ENCODE measurements around the gene NUTF2. TPM values are rescaled to one million over a fixed set of nuclear protein-coding genes. Genes with fewer than 3 reads are reported as not detected.
A peak's percentile ranks its signal among the peaks of the same experiment; 100 is the strongest.
"Not testable (repeated sequence)": the region's sequence is repeated elsewhere in the genome, so short reads cannot be mapped to it uniquely, and the experiment has no call there.

NUTF2 gene
- polyA plus RNA-seq, 6 donors from 2014 or later = 126 to 148 (median 131) TPM

DNA sequence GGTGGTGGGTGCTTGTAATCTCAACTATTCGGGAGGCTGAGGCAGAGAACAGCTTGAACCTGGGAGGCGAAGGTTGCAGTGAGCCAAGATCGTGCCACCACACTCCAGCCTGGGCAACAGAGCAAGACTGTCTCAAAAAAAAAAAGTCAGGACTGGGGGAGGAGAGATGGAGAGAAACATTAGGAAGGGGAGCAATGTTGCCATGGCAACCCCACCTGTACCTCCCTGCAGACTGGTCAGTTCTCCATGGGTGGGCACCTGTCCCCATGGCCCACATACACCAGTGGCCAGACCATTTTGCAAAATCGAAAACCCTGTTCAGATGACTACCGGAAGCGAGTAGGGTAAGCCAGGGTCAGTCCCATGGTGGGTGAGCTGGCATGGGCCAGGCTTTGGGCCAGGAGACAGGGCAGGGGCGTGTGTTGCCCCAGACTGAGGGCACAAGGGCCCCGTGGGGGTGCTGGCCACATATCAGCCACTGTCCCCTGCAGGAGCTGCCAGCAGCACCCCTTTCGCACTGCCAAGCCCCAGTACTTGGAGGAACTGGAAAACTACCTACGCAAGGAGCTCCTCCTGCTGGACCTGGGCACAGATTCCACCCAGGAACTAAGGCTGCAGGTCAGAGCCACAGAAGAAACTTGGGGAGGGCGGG lies 26.0 kb upstream of the NUTF2 start:
- DNase-seq (no peak), ATAC-seq (ENCODE audit: low read depth in 2 of 2) (no peak)
- Mint-ChIP-seq H3K4me3 (no peak overlapping the region), H3K27me3 (no peaks in the 10 kb centered on the region), H3K27ac (no peak overlapping the region), H3K9me3 (no peaks in the 10 kb centered on the region), H3K36me3 (no peaks in the 10 kb centered on the region), H3K4me1 (peaks cover 3 to 9% (median 7%) of the 10 kb centered on the region in 3 donors)

DNA sequence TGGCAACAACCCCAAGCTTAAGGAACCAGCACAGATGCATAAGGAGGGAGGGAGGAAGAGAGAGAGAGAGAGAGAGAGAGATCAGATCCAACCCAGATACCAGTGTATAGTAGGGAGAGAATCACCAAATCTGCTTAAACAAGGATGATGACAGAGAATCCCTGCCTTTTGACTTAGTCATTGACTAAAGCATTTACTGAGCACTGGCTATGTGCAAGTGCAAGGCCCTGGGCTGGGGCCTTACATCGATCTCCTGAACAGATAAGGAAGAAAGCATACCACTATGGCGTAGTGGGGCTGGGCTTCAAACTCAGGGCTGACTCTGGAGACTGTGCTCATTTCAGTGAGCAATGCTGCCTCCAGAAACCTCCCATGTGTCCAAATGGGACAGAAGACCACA lies 24.2 kb upstream of the NUTF2 start:
- Mint-ChIP-seq H3K4me3 (no peak overlapping the region), H3K36me3 (no peaks in the 10 kb centered on the region), H3K4me1 (no peaks in the 10 kb centered on the region), H3K27me3 (no peaks in the 10 kb centered on the region), H3K27ac (no peak overlapping the region), H3K9me3 (no peaks in the 10 kb centered on the region)
- no peak for ATAC-seq (ENCODE audit: low read depth in 2 of 2)
- no peak for DNase-seq

DNA sequence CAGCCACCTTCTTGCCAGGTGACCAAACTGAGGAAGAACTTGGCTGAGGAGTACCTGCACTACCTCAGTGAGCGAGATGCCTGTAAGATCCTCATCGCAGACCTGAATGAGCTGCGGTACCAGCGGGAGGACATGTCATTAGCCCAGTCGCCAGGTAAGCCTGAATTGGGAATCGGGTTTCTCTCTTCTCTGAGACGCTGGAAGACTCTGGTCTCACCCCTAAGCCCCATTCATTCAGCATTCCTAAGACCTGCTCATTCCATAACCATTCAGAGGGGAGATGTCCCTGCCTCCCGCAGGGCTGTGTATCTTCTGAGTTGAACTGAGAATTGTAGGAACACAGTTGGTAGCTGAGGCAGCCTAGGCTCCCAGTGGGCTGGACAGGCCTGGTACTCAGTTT lies 21.6 kb upstream of the NUTF2 start:
- H3K4me3 Mint-ChIP-seq = no peak overlapping the region
- H3K36me3 Mint-ChIP-seq = peaks cover 0 to 7% of the 10 kb centered on the region in 2 donors
- H3K27me3 Mint-ChIP-seq = no peaks in the 10 kb centered on the region
- H3K4me1 Mint-ChIP-seq = peaks cover 0 to 5% (median 3%) of the 10 kb centered on the region in 3 donors
- no peak for DNase-seq
- no peaks in the 10 kb centered on the region for H3K9me3 Mint-ChIP-seq
- H3K27ac Mint-ChIP-seq = peak overlapping the region in 1 of 6 donors; percentile 57
- ATAC-seq (ENCODE audit: low read depth in 2 of 2) = no peak

GRCh38 chr16:67825906-67826305 lies 20.8 kb upstream of the NUTF2 start:
- H3K4me3 Mint-ChIP-seq = no peak overlapping the region
- no peaks in the 10 kb centered on the region for H3K27me3 Mint-ChIP-seq
- no peaks in the 10 kb centered on the region for H3K9me3 Mint-ChIP-seq
- H3K36me3 Mint-ChIP-seq = peaks cover 0 to 8% of the 10 kb centered on the region in 2 donors
- ATAC-seq (ENCODE audit: low read depth in 2 of 2) (no peak), DNase-seq (no peak)
- H3K27ac Mint-ChIP-seq = no peak overlapping the region
- peaks cover 0 to 5% (median 3%) of the 10 kb centered on the region in 3 donors for H3K4me1 Mint-ChIP-seq

DNA sequence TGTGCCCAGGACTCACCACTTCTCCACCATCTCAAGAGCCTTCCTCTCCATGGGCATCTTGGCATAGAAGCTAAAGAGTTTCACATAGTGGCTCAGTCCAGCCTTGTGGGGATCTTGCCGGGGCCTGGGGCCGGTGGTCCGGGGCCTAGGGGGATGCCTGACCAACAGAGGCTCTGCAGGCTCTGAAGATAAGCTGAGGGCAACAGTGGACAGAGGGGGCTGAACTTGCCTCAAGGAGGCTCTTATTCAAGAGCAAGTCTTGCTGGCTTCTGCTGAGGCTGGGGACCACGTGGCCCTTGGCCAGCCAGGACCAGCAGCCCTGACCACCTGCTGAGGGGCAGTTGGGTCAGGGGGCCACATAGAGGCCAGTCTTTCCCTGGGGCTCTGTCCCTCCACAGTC lies 18.1 kb upstream of the NUTF2 start:
- no peaks in the 10 kb centered on the region for H3K27me3 Mint-ChIP-seq

DNA sequence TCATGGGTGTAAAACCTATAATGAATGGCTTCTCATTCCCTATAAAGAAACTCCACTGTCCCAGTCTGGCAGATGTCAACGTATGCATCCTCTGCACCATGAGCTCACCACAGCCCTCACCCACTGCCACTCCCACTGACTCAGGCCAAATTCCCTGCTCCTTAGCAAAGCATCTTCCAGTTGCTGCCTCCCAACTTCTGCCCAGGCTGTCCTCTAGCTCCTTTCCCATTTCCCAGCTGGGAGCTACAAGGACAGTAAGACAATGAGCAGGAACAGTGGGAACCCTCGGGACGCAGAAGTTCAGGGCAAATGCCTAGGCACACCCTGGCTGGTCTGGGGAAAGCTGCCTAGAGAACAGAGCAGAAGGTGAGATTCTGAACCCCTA lies 13.7 kb upstream of the NUTF2 start:
- peaks cover 13 to 24% (median 17%) of the 10 kb centered on the region in 3 donors for H3K4me1 Mint-ChIP-seq
- peaks cover 0 to 8% of the 10 kb centered on the region in 2 donors for H3K36me3 Mint-ChIP-seq
- peak overlapping the region; percentile 93 to 98 (median 95) for H3K4me3 Mint-ChIP-seq
- H3K9me3 Mint-ChIP-seq = no peaks in the 10 kb centered on the region
- DNase-seq (no peak), ATAC-seq (ENCODE audit: low read depth in 2 of 2) (no peak)
- no peaks in the 10 kb centered on the region for H3K27me3 Mint-ChIP-seq
- H3K27ac Mint-ChIP-seq = peak overlapping the region in 1 of 6 donors; percentile 75

More for the DNA sequence above, 18.1 kb upstream of the NUTF2 start:
- Mint-ChIP-seq H3K36me3 (peaks cover 0 to 8% of the 10 kb centered on the region in 2 donors), H3K27ac (no peak overlapping the region), H3K4me3 (no peak overlapping the region), H3K9me3 (no peaks in the 10 kb centered on the region), H3K4me1 (peaks cover 8 to 20% (median 14%) of the 10 kb centered on the region in 3 donors)
- ATAC-seq (ENCODE audit: low read depth in 2 of 2) = no peak
- DNase-seq = no peak

- Mint-ChIP-seq H3K27me3 (no peaks in the 10 kb centered on the region), H3K27ac (peak overlapping the region in 4 of 6 donors; percentile 75 to 89 (median 82)), H3K4me3 (peak overlapping the region; percentile 93 to 98 (median 95)), H3K36me3 (peaks cover 0 to 8% of the 10 kb centered on the region in 2 donors), H3K9me3 (no peaks in the 10 kb centered on the region), H3K4me1 (peaks cover 13 to 24% (median 17%) of the 10 kb centered on the region in 3 donors)
- ATAC-seq (ENCODE audit: low read depth in 2 of 2) = peak; percentile 100
- peak; percentile 87 for DNase-seq
Observed at GRCh38 chr16:67833415-67834241, 13.1 kb upstream of the NUTF2 start.

DNA sequence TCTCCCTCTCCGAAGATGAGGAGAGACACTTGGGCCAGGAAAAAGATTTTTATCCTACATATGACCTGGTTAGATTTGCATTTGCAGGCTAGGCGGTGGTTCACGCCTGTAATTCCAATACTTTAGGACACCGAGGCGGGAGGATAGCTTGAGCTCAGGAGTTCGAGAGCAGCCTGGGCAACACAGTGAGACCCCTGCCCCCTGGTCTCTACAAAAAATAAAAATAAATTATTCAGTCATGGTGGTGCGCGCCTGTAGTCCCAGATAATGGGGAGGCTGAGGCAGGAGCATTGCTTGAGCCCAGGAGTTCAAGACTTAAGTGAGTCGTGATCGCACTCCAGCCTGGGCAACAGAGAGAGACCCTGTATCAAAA lies 12.5 kb upstream of the NUTF2 start:
- no peak for DNase-seq
- Mint-ChIP-seq H3K27ac (peak overlapping the region in 1 of 6 donors; percentile 85), H3K4me1 (peaks cover 13 to 24% (median 17%) of the 10 kb centered on the region in 3 donors), H3K36me3 (peaks cover 0 to 8% of the 10 kb centered on the region in 2 donors), H3K4me3 (peak overlapping the region; percentile 93 to 98 (median 95)), H3K9me3 (no peaks in the 10 kb centered on the region), H3K27me3 (no peaks in the 10 kb centered on the region)
- ATAC-seq (ENCODE audit: low read depth in 2 of 2) = no peak

GRCh38 chr16:67837190-67837589 lies 9.5 kb upstream of the NUTF2 start:
- not testable (repeated sequence) for H3K27ac Mint-ChIP-seq; H3K27me3 Mint-ChIP-seq; H3K4me3 Mint-ChIP-seq; ATAC-seq (ENCODE audit: low read depth in 2 of 2); H3K36me3 Mint-ChIP-seq; H3K9me3 Mint-ChIP-seq; DNase-seq
- peaks cover 20 to 23% (median 21%) of the 10 kb centered on the region in 3 donors for H3K4me1 Mint-ChIP-seq

GRCh38 chr16:67837811-67838210 lies 8.9 kb upstream of the NUTF2 start:
- Mint-ChIP-seq H3K9me3 (no peaks in the 10 kb centered on the region), H3K27ac (no peak overlapping the region), H3K27me3 (no peaks in the 10 kb centered on the region), H3K4me3 (peak overlapping the region in 2 of 8 donors; percentile 45 to 67), H3K4me1 (peaks cover 18 to 21% (median 18%) of the 10 kb centered on the region in 3 donors), H3K36me3 (no peaks in the 10 kb centered on the region)
- DNase-seq (no peak), ATAC-seq (ENCODE audit: low read depth in 2 of 2) (no peak)

DNA sequence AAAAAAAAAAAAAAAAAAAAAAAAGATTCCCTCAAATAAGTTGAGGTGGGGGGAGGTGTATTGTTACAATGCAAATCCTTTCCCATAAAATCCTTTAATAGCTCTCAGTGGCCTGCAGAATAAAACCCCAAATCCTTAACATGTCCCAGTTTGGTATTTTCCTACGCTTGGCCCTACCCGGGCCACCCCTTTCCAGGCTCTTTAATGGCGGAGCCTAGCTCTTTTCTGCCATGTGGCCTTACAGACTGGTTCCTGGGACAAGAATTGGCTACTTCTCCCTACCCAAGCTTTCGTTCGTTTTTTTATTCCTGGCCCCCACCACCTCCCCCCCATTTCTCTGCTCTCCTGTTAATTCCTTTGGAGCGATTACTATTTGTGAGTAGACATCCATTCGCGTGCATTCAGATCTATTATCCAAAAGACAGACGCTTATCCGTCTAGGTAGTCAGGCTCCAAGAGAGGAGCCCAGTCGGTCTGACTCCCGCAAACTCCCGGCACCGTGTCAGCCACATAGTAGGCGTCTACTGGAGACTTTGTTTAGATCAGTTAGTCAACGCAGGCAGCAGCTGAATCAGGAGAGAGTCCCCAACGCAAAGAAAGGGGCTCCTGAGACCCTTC lies 5.4 kb upstream of the NUTF2 start:
- H3K27me3 Mint-ChIP-seq = no peaks in the 10 kb centered on the region
- DNase-seq (no peak), ATAC-seq (ENCODE audit: low read depth in 2 of 2) (no peak)
- H3K4me1 Mint-ChIP-seq = peaks cover 35 to 41% (median 40%) of the 10 kb centered on the region in 3 donors
- no peaks in the 10 kb centered on the region for H3K9me3 Mint-ChIP-seq
- peak overlapping the region; percentile 47 to 98 (median 96) for H3K4me3 Mint-ChIP-seq
- H3K36me3 Mint-ChIP-seq = no peaks in the 10 kb centered on the region
- peak overlapping the region in 3 of 6 donors; percentile 89 to 98 (median 94) for H3K27ac Mint-ChIP-seq

DNA sequence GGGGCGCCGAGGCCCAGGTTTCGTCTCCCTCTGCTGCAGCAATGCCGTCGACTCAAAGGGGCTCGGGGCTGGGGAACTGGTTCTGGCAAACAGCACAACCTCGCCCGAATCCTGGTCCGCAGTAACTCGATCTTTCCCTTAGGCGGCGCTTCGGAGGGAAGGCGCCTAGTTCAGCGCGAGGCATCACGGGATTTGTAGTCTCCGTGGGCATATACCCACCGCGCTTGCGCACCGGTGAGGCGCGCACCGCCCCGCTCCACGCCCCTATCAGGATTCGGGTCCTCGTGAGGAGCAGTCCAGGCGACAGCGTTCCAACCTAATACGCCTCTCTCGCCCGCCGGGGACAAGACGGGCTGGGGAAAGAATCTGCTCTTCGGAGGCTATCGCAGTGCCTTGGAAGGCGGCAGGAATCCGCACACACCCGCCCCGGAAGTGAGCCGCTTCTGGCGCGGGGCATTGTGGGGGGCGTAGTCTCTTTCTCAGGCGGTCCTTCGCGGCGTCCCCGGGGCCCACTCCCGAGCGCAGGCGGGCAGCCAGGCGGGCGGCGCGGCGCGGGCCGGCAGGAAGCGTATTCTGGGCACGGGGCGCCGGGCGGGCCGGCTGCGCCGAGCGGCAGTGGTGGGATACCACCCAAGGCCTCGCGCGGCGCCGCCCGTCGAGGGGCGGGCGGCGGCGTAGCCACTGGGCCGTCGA lies 4.8 kb upstream of the NUTF2 start, which contains the start of gene THAP11:
Gene THAP11 (plus strand): TSS at position 505 of the 693 bp plus-strand sequence. CDS start 235 bp downstream, outside the sequence.
- peak; percentile 53 to 58 for ATAC-seq (ENCODE audit: low read depth in 2 of 2)
- Mint-ChIP-seq H3K4me3 (peak within 1 kb of the TSS; percentile 95 to 98 (median 97)), H3K4me1 (peaks cover 35 to 41% (median 40%) of the 10 kb centered on the region in 3 donors), H3K27ac (peak within 1 kb of the TSS; percentile 89 to 98 (median 94)), H3K27me3 (no peaks in the 10 kb centered on the region), H3K9me3 (no peaks in the 10 kb centered on the region), H3K36me3 (no peaks in the 10 kb centered on the region)
- DNase-seq = peak; percentile 96

All from naive B cell (primary cell).